Transverse colon (tissue), 4 donors: Measurements from ENCODE around the gene FAM89A. TPM values are rescaled to one million over a fixed set of nuclear protein-coding genes. Genes with fewer than 3 reads are reported as not detected.

Source experiments
- DNase-seq: peaks from one replicate; pipeline ENCODE4 v3.0.0-alpha.2; 2019
- H3K27ac ChIP-seq, 4 donors: fragments of 200-600 bp; sonication (generic); 2 replicates each; pipeline ENCODE4 v1.5.1; 2016 to 2018; ENCODE audit warnings: inconsistent platforms in 4 of 4
- H3K27me3 ChIP-seq: fragments of 200-600 bp; sonication (generic); 2 replicates; pipeline ENCODE4 v1.5.1; 2017; ENCODE audit warnings: inconsistent platforms
- H3K36me3 ChIP-seq, 4 donors: fragments of 200-600 bp; sonication (generic); 2 replicates each; pipeline ENCODE4 v1.5.1; 2017 to 2019; ENCODE audit warnings: inconsistent platforms in 4 of 4
- H3K4me1 ChIP-seq, 4 donors: fragments of 200-600 bp; sonication (generic); 2 replicates each; pipeline ENCODE4 v1.5.1; 2017 to 2020; ENCODE audit warnings: inconsistent platforms in 4 of 4
- H3K4me3 ChIP-seq, 4 donors: fragments of 200-600 bp; sonication (generic); 1 replicate in 1 of 4; 2 replicates in 3 of 4; pipeline versions ENCODE4 v1.5.1 to v1.6.1; 2017 to 2019; ENCODE audit warnings: inconsistent platforms in 4 of 4
- H3K9me3 ChIP-seq, 2 donors: fragments of 200-600 bp; sonication (generic); 2 replicates each; pipeline ENCODE4 v1.5.1; 2017 to 2019; ENCODE audit warnings: inconsistent platforms in 2 of 2
- EP300 ChIP-seq: sonication (generic); formaldehyde crosslinking; IDR thresholded peaks from one replicate; pipeline ENCODE4 v1.6.1; 2017; ENCODE audit warnings: antibody characterized with exemption, low read depth
- POLR2A ChIP-seq: fragments of 450-650 bp; IDR thresholded peaks from one replicate; pipeline ENCODE4 v1.6.1; 2016; ENCODE audit warnings: antibody characterized with exemption, mild to moderate bottlenecking, moderate library complexity
- POLR2AphosphoS5 ChIP-seq, 3 donors: sonication (generic); formaldehyde crosslinking; IDR thresholded peaks; one replicate each; pipeline ENCODE4 v1.6.1; 2016; ENCODE audit warnings: antibody characterized with exemption in 3 of 3
- WGBS, 2 donors: methylation state at CpG; one replicate each; pipeline ENCODE4 v1.1.5; 2018; ENCODE audit warnings: low coverage in 1 of 2; 5-methylcytosine and 5-hydroxymethylcytosine counted together
- in situ Hi-C, 4 donors: fragments of 200-750 bp; cut with MboI; loops; one replicate each; pipeline versions ENCODE4 v1.15.0 to v1.15.1; 2017; ENCODE audit warnings: low sequenced_read_pairs in 3 of 4, low pct_ligation_motif_present in 1 of 4, low pct_unique_long_range_greater_than_20kb in 1 of 4
- intact Hi-C: fragments of 100-400 bp; cut with DNase I; formaldehyde crosslinking; loops from one replicate; pipeline ENCODE4 v1.15.1; 2023; ENCODE audit warnings: low total_unique reads
- total RNA-seq, 4 donors: library from RNA; depleted of rRNA; stranded (reverse); fragments of >200 nt; gene quantifications; one replicate each; pipeline ENCODE4 v1.1.0, GENCODE V29; 2016
- TF ChIP-seq, protein P1 (sequence below), 5 experiments: fragments of 200-600 bp in 3 of 5; fragments of 450-650 bp in 2 of 5; sonication (generic) in 3 of 5; IDR thresholded peaks; 1 replicate in 2 of 5; 2 replicates in 3 of 5; pipeline ENCODE4 v1.5.1; 2016 to 2017; ENCODE audit warnings: antibody characterized with exemption in 5 of 5, inconsistent platforms in 3 of 5, mild to moderate bottlenecking in 2 of 5, moderate library complexity in 1 of 5

Gene FAM89A
- total RNA-seq, 4 donors from 2014 or later: 3.3 to 10.7 (median 7.8) TPM

DNA sequence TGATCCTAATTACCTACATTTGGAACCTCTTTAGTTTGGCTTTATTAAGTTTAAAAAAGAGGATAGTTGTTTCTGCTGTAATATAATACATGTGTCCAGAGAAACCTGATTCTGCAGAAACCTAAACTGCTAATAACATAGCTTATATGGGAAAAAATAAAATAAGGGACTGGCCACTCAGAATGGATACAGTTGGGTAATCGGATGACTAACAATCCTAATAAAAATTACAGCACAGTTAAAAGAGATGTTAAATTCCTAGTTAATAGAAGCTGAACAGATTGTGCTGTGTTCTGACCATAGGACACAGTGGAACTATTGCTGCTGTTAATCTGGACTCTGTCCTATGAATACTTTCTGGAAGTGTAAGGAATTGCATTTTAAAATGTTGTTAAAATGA is 45.2 kb downstream of the FAM89A start:
- H3K9me3 ChIP-seq: no peaks in the 10 kb centered on the region
- DNase-seq: no peak
- no peak overlapping the region for H3K27ac ChIP-seq
- H3K36me3 ChIP-seq: peaks cover 0 to 62% (median 31%) of the 10 kb centered on the region in 4 donors
- no peaks in the 10 kb centered on the region for H3K27me3 ChIP-seq
- no peak overlapping the region for H3K4me3 ChIP-seq
- WGBS, 2 donors: 95 to 100% methylated on average over 1 of the region's 1 CpG
- H3K4me1 ChIP-seq: no peaks in the 10 kb centered on the region
- no peak for TF ChIP-seq POLR2AphosphoS5 (IDR thresholded peaks at IDR 0.05)
- TF ChIP-seq, protein P1, sequence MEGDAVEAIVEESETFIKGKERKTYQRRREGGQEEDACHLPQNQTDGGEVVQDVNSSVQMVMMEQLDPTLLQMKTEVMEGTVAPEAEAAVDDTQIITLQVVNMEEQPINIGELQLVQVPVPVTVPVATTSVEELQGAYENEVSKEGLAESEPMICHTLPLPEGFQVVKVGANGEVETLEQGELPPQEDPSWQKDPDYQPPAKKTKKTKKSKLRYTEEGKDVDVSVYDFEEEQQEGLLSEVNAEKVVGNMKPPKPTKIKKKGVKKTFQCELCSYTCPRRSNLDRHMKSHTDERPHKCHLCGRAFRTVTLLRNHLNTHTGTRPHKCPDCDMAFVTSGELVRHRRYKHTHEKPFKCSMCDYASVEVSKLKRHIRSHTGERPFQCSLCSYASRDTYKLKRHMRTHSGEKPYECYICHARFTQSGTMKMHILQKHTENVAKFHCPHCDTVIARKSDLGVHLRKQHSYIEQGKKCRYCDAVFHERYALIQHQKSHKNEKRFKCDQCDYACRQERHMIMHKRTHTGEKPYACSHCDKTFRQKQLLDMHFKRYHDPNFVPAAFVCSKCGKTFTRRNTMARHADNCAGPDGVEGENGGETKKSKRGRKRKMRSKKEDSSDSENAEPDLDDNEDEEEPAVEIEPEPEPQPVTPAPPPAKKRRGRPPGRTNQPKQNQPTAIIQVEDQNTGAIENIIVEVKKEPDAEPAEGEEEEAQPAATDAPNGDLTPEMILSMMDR (IDR thresholded peaks at IDR 0.05): no peak
- TF ChIP-seq EP300: no peak
- TF ChIP-seq POLR2A: no peak
- in situ Hi-C loops (no loop called here), intact Hi-C loops (no loop called here)

DNA sequence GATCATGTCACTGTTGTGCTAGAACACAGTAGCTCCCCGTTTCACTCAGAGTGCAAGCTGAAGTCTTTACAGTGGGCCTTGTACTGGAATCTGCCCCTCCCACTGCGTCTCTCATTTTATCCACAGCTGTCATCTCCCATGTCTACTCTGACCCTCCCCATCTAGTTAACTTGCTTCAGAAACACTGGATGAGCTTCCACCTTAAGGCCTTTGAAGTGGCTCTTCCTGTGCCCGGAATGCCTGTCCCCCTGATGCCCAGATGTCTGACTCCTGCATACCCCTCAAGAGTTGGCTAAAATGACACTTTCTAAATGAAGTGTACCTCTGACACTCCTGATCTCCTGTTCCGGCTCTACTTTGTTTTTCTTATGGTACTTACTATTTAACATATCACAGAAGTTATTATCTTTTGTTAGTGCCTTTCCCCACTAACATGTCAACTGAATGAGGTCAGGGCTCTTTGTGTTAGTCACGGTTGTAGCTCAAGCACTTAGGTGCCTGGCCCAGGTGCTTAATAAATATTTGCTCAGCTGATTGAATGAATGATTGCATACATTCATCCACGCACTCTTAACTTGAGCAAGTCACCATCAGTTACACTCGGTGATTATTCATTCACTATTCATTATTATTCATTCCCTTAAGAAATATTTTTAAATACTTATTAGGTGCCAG is 47.8 kb downstream of the FAM89A start:
- Histone ChIP-seq H3K36me3 (peaks cover 0 to 45% (median 18%) of the 10 kb centered on the region in 4 donors), H3K27me3 (no peaks in the 10 kb centered on the region), H3K4me1 (peaks cover 0 to 10% (median 4%) of the 10 kb centered on the region in 4 donors), H3K27ac (no peak overlapping the region), H3K4me3 (no peak overlapping the region), H3K9me3 (no peaks in the 10 kb centered on the region)
- no peak for DNase-seq
- TF ChIP-seq EP300: no peak
- no peak for TF ChIP-seq POLR2A
- no peak for TF ChIP-seq POLR2AphosphoS5 (IDR thresholded peaks at IDR 0.05)
- TF ChIP-seq, protein P1 (IDR thresholded peaks at IDR 0.05): no peak
- 79 to 88% methylated on average over 6 to 7 of the region's 7 CpGs for WGBS, 2 donors
- in situ Hi-C loops (no loop called here), intact Hi-C loops (no loop called here)

DNA sequence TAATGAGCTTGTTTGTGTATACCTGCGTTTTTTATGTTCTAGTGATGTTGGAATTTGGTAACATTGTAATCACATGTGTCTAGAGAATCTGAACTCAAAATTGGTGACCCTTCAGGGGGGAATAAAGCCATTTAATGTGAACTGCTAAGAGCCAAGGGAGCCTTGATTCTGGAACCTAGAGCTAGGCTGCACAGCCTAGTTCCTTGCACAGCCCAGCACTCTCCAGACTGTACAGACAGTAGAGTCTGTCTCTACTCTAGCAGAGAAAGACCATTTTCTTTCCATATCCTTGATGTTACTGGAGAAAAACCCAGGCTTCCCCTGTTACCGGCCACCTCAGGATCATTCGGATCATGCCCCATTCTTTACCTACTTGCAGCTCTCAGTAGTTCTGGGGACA is 52.6 kb downstream of the FAM89A start:
- TF ChIP-seq, protein P1 (IDR thresholded peaks at IDR 0.05): no peak
- no peak for TF ChIP-seq EP300
- no peak for TF ChIP-seq POLR2A
- TF ChIP-seq POLR2AphosphoS5 (IDR thresholded peaks at IDR 0.05): no peak
- H3K36me3 ChIP-seq: peaks cover 0 to 19% (median 5%) of the 10 kb centered on the region in 4 donors

DNA sequence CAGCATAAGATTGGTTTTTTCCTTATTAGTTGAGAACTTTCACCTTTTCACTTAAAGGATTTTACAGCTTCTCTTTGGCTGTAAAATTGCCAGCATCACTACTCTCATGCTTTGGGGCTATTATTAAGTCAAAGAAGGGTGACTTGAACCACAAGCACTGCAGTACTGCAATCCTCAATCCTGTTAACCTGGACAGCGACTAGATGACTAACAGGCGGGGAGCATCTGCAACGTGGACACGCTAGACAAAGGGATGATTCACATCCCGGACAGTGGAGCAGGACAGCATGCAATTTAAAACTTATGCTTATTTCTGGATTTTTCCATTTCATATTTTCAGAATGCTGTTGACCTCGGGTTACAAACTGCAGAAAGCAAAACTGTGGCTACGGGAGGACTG is 53.1 kb downstream of the FAM89A start:
- peaks cover 0 to 19% (median 4%) of the 10 kb centered on the region in 4 donors for H3K36me3 ChIP-seq
- H3K4me1 ChIP-seq: peaks cover 3 to 50% (median 31%) of the 10 kb centered on the region in 4 donors
- peak overlapping the region in 2 of 4 donors; percentile 77 to 80 for H3K27ac ChIP-seq
- no peak overlapping the region for H3K4me3 ChIP-seq
- TF ChIP-seq, protein P1 (IDR thresholded peaks at IDR 0.05): no peak
- TF ChIP-seq POLR2AphosphoS5 (IDR thresholded peaks at IDR 0.05): no peak
- TF ChIP-seq POLR2A: no peak
- no peak for TF ChIP-seq EP300
- WGBS, 2 donors: 70 to 77% methylated on average over 2 to 7 of the region's 7 CpGs
- no peak for DNase-seq
- in situ Hi-C loops (no loop called here), intact Hi-C loops (no loop called here)
- H3K9me3 ChIP-seq: no peaks in the 10 kb centered on the region
- no peaks in the 10 kb centered on the region for H3K27me3 ChIP-seq

More for the DNA sequence above, 52.6 kb downstream of the FAM89A start:
- 46 to 65% methylated on average over 3 of the region's 3 CpGs for WGBS, 2 donors
- H3K4me1 ChIP-seq: peaks cover 1 to 47% (median 28%) of the 10 kb centered on the region in 4 donors
- no peaks in the 10 kb centered on the region for H3K9me3 ChIP-seq
- in situ Hi-C loops: no loop called here
- DNase-seq: no peak
- H3K27ac ChIP-seq: no peak overlapping the region
- H3K27me3 ChIP-seq: no peaks in the 10 kb centered on the region
- no peak overlapping the region for H3K4me3 ChIP-seq
- intact Hi-C loops: no loop called here
